ENCODE measurements around the gene SRGAP3. TPM values are rescaled to one million over a fixed set of nuclear protein-coding genes. Genes with fewer than 3 reads are reported as not detected.
A peak's percentile ranks its signal among the peaks of the same experiment; 100 is the strongest.

The SRGAP3 gene
- total and polyA plus RNA-seq, 7 experiments from 2014 or later = 1.4 to 6.0 (median 4.6) TPM

- Histone ChIP-seq H3K4me3 (ENCODE audit: low read length) (no peak overlapping the region), H3K27me3 (ENCODE audit: control insufficient read depth in 2 of 2, insufficient read depth in 2 of 2, low read length in 2 of 2) (no peaks in the 10 kb centered on the region), H3K4me1 (ENCODE audit: control insufficient read depth in 2 of 2, insufficient read depth in 2 of 2, low read length in 2 of 2) (no peaks in the 10 kb centered on the region), H3K9me3 (ENCODE audit: control insufficient read depth in 2 of 3, low read length in 3 of 3) (no peaks in the 10 kb centered on the region), H3K36me3 (ENCODE audit: control insufficient read depth in 2 of 3, insufficient read depth in 3 of 3, low read length in 3 of 3) (no peaks in the 10 kb centered on the region), H3K27ac (ENCODE audit: low read depth, low read length) (no peak overlapping the region)
- no peak overlapping the region for H3K27ac Mint-ChIP-seq
- ChIA-PET CTCF (interaction anchor here (0.8 kb wide), 1 partner anchor 10 kb away, joined by 3 read pairs; no protein-coding TSS in a partner anchor), POLR2A (no interaction called here)
- peak overlapping the region in 6 of 10 donors; percentile 59 to 76 (median 63) for H3K4me3 Mint-ChIP-seq
- H3K9me3 Mint-ChIP-seq = peaks cover 0 to 8% (median 0%) of the 10 kb centered on the region in 11 donors
- ATAC-seq (peak; percentile 44), DNase-seq (no peak)
- H3K4me1 Mint-ChIP-seq = peaks cover 0 to 4% (median 0%) of the 10 kb centered on the region in 7 donors
- peaks cover 21 to 42% (median 28%) of the 10 kb centered on the region in 5 donors for H3K27me3 Mint-ChIP-seq
- peaks cover 0 to 8% (median 8%) of the 10 kb centered on the region in 5 donors for H3K36me3 Mint-ChIP-seq
- intact Hi-C loops (cut with micrococcal nuclease) = no loop called here
Measured at GRCh38 chr3:9135930-9136525, 113.4 kb downstream of the SRGAP3 start.

- ATAC-seq (no peak), DNase-seq (no peak)
- Histone ChIP-seq H3K27ac (ENCODE audit: low read depth, low read length) (no peak overlapping the region), H3K4me3 (ENCODE audit: low read length) (no peak overlapping the region), H3K4me1 (ENCODE audit: control insufficient read depth in 2 of 2, insufficient read depth in 2 of 2, low read length in 2 of 2) (no peaks in the 10 kb centered on the region), H3K27me3 (ENCODE audit: control insufficient read depth in 2 of 2, insufficient read depth in 2 of 2, low read length in 2 of 2) (no peaks in the 10 kb centered on the region), H3K9me3 (ENCODE audit: control insufficient read depth in 2 of 3, low read length in 3 of 3) (no peaks in the 10 kb centered on the region), H3K36me3 (ENCODE audit: control insufficient read depth in 2 of 3, insufficient read depth in 3 of 3, low read length in 3 of 3) (no peaks in the 10 kb centered on the region)
- Mint-ChIP-seq H3K27ac (no peak overlapping the region), H3K36me3 (peaks cover 0 to 8% (median 8%) of the 10 kb centered on the region in 5 donors), H3K9me3 (peaks cover 0 to 8% (median 0%) of the 10 kb centered on the region in 11 donors), H3K4me1 (peaks cover 0 to 4% (median 0%) of the 10 kb centered on the region in 7 donors), H3K4me3 (peak overlapping the region in 4 of 10 donors; percentile 15 to 76 (median 48)), H3K27me3 (peaks cover 21 to 42% (median 28%) of the 10 kb centered on the region in 5 donors)
- intact Hi-C loops (cut with micrococcal nuclease) = no loop called here
- CTCF ChIA-PET = no interaction called here
- POLR2A ChIA-PET = no interaction called here
Measured at GRCh38 chr3:9135526-9135925, 113.9 kb downstream of the SRGAP3 start.

- Histone ChIP-seq H3K27ac (ENCODE audit: low read depth, low read length) (no peak overlapping the region), H3K9me3 (ENCODE audit: control insufficient read depth in 2 of 3, low read length in 3 of 3) (no peaks in the 10 kb centered on the region), H3K4me3 (ENCODE audit: low read length) (no peak overlapping the region), H3K27me3 (ENCODE audit: control insufficient read depth in 2 of 2, insufficient read depth in 2 of 2, low read length in 2 of 2) (no peaks in the 10 kb centered on the region), H3K4me1 (ENCODE audit: control insufficient read depth in 2 of 2, insufficient read depth in 2 of 2, low read length in 2 of 2) (no peaks in the 10 kb centered on the region), H3K36me3 (ENCODE audit: control insufficient read depth in 2 of 3, insufficient read depth in 3 of 3, low read length in 3 of 3) (no peaks in the 10 kb centered on the region)
- Mint-ChIP-seq H3K36me3 (peaks cover 0 to under 1% (median 0%) of the 10 kb centered on the region in 5 donors), H3K4me3 (no peak overlapping the region), H3K9me3 (no peaks in the 10 kb centered on the region), H3K27me3 (peaks cover 14 to 37% (median 27%) of the 10 kb centered on the region in 5 donors), H3K27ac (no peak overlapping the region), H3K4me1 (peaks cover 0 to 10% (median 4%) of the 10 kb centered on the region in 7 donors)
- DNase-seq = no peak
- no peak for ATAC-seq
- CTCF ChIA-PET = no interaction called here
- intact Hi-C loops (cut with micrococcal nuclease) = no loop called here
- POLR2A ChIA-PET = no interaction called here
Measured at GRCh38 chr3:9133656-9134055, 115.8 kb downstream of the SRGAP3 start.

- DNase-seq (no peak), ATAC-seq (no peak)
- no peaks in the 10 kb centered on the region for H3K36me3 Mint-ChIP-seq
- peaks cover 0 to 13% (median 2%) of the 10 kb centered on the region in 7 donors for H3K4me1 Mint-ChIP-seq
- POLR2A ChIA-PET = no interaction called here
- H3K27ac Mint-ChIP-seq = peak overlapping the region in 1 of 9 donors; percentile 66
- no peak overlapping the region for H3K27ac ChIP-seq (ENCODE audit: low read depth, low read length)
- H3K4me1 ChIP-seq (ENCODE audit: control insufficient read depth in 2 of 2, insufficient read depth in 2 of 2, low read length in 2 of 2) = no peaks in the 10 kb centered on the region
- no peaks in the 10 kb centered on the region for H3K9me3 Mint-ChIP-seq
- H3K9me3 ChIP-seq (ENCODE audit: control insufficient read depth in 2 of 3, low read length in 3 of 3) = no peaks in the 10 kb centered on the region
- no peaks in the 10 kb centered on the region for H3K36me3 ChIP-seq (ENCODE audit: control insufficient read depth in 2 of 3, insufficient read depth in 3 of 3, low read length in 3 of 3)
- H3K4me3 Mint-ChIP-seq = no peak overlapping the region
- peaks cover 0 to 13% (median 5%) of the 10 kb centered on the region in 5 donors for H3K27me3 Mint-ChIP-seq
- no peaks in the 10 kb centered on the region for H3K27me3 ChIP-seq (ENCODE audit: control insufficient read depth in 2 of 2, insufficient read depth in 2 of 2, low read length in 2 of 2)
- H3K4me3 ChIP-seq (ENCODE audit: low read length) = no peak overlapping the region
- CTCF ChIA-PET = no interaction called here
- intact Hi-C loops (cut with micrococcal nuclease) = no loop called here
Measured at GRCh38 chr3:9130345-9131305, 118.8 kb downstream of the SRGAP3 start.

GRCh38 chr3:9129365-9129764 is 120.1 kb downstream of the SRGAP3 start:
- Histone ChIP-seq H3K36me3 (ENCODE audit: control insufficient read depth in 2 of 3, insufficient read depth in 3 of 3, low read length in 3 of 3) (no peaks in the 10 kb centered on the region), H3K4me1 (ENCODE audit: control insufficient read depth in 2 of 2, insufficient read depth in 2 of 2, low read length in 2 of 2) (no peaks in the 10 kb centered on the region), H3K9me3 (ENCODE audit: control insufficient read depth in 2 of 3, low read length in 3 of 3) (no peaks in the 10 kb centered on the region), H3K27ac (ENCODE audit: low read depth, low read length) (no peak overlapping the region), H3K27me3 (ENCODE audit: control insufficient read depth in 2 of 2, insufficient read depth in 2 of 2, low read length in 2 of 2) (no peaks in the 10 kb centered on the region), H3K4me3 (ENCODE audit: low read length) (no peak overlapping the region)
- Mint-ChIP-seq H3K4me1 (peaks cover 0 to 13% (median 2%) of the 10 kb centered on the region in 7 donors), H3K27ac (peak overlapping the region in 1 of 9 donors; percentile 38), H3K4me3 (no peak overlapping the region), H3K36me3 (peaks cover 0 to 4% (median 0%) of the 10 kb centered on the region in 5 donors), H3K9me3 (no peaks in the 10 kb centered on the region), H3K27me3 (peaks cover 0 to 7% (median 0%) of the 10 kb centered on the region in 5 donors)
- intact Hi-C loops (cut with micrococcal nuclease) = no loop called here
- POLR2A ChIA-PET = no interaction called here
- ATAC-seq (no peak), DNase-seq (no peak)
- CTCF ChIA-PET = no interaction called here

- H3K27ac ChIP-seq (ENCODE audit: low read depth, low read length) = no peak overlapping the region
- DNase-seq (no peak), ATAC-seq (no peak)
- no peak overlapping the region for H3K4me3 ChIP-seq (ENCODE audit: low read length)
- Mint-ChIP-seq H3K4me3 (no peak overlapping the region), H3K9me3 (no peaks in the 10 kb centered on the region), H3K4me1 (peaks cover 0 to 13% (median 2%) of the 10 kb centered on the region in 7 donors), H3K27ac (no peak overlapping the region), H3K36me3 (peaks cover 0 to 9% (median 4%) of the 10 kb centered on the region in 5 donors), H3K27me3 (peaks cover 0 to 5% (median 0%) of the 10 kb centered on the region in 5 donors)
- intact Hi-C loops (cut with micrococcal nuclease) = no loop called here
- H3K4me1 ChIP-seq (ENCODE audit: control insufficient read depth in 2 of 2, insufficient read depth in 2 of 2, low read length in 2 of 2) = no peaks in the 10 kb centered on the region
- no peaks in the 10 kb centered on the region for H3K36me3 ChIP-seq (ENCODE audit: control insufficient read depth in 2 of 3, insufficient read depth in 3 of 3, low read length in 3 of 3)
- H3K9me3 ChIP-seq (ENCODE audit: control insufficient read depth in 2 of 3, low read length in 3 of 3) = no peaks in the 10 kb centered on the region
- ChIA-PET POLR2A (no interaction called here), CTCF (no interaction called here)
- H3K27me3 ChIP-seq (ENCODE audit: control insufficient read depth in 2 of 2, insufficient read depth in 2 of 2, low read length in 2 of 2) = no peaks in the 10 kb centered on the region
Measured at GRCh38 chr3:9125278-9125951, 124.0 kb downstream of the SRGAP3 start.
